GM19240 (cell line): ENCODE data around the gene MRPS10.
A peak's percentile ranks its signal among the peaks of the same experiment; 100 is the strongest.
"Not testable (repeated sequence)": the region's sequence is repeated elsewhere in the genome, so short reads cannot be mapped to it uniquely, and the experiment has no call there.

Experiments
- DNase-seq: peaks from one replicate; pipeline ENCODE4 v3.0.0; 2011; ENCODE audit warnings: low spot score; ENCODE audit not compliant: insufficient read length

MRPS10 gene

GRCh38 chr6:42177514-42178364 is 39.9 kb downstream of the MRPS10 start:
- DNase-seq, result no peak

GRCh38 chr6:42176981-42177380 is 40.7 kb downstream of the MRPS10 start:
- no peak for DNase-seq

- no peak for DNase-seq
Observed at GRCh38 chr6:42175860-42176259, 41.8 kb downstream of the MRPS10 start.

- DNase-seq, result no peak
Observed at GRCh38 chr6:42173101-42173500, 44.6 kb downstream of the MRPS10 start, which contains the start of gene GUCA1A. Gene GUCA1A, plus strand, starts transcription at chr6:42173364. Its CDS starts 250 bp downstream, at chr6:42173614.

- no peak for DNase-seq
Observed at GRCh38 chr6:42171813-42172581, 45.7 kb downstream of the MRPS10 start.

GRCh38 chr6:42169780-42170179 is 47.9 kb downstream of the MRPS10 start:
- not testable (repeated sequence) for DNase-seq

GRCh38 chr6:42168650-42169049 is 49.0 kb downstream of the MRPS10 start:
- DNase-seq, result no peak

GRCh38 chr6:42166444-42167141 is 51.1 kb downstream of the MRPS10 start:
- peak; percentile 90 for DNase-seq

- DNase-seq, result no peak
Observed at GRCh38 chr6:42165016-42165415, 52.6 kb downstream of the MRPS10 start.

GRCh38 chr6:42163981-42164380 is 53.7 kb downstream of the MRPS10 start:
- DNase-seq, result no peak

GRCh38 chr6:42162812-42163211 is 54.8 kb downstream of the MRPS10 start:
- DNase-seq, result no peak

GRCh38 chr6:42162384-42162783 is 55.3 kb downstream of the MRPS10 start:
- DNase-seq, result no peak

- no peak for DNase-seq
Observed at GRCh38 chr6:42159431-42160024, 58.1 kb downstream of the MRPS10 start.

- no peak for DNase-seq
Observed at GRCh38 chr6:42158631-42159030, 59.0 kb downstream of the MRPS10 start.

- DNase-seq, result no peak
Observed at GRCh38 chr6:42158011-42158410, 59.6 kb downstream of the MRPS10 start.
